Effector memory CD8-positive, alpha-beta T cell (primary cell): ENCODE results near the gene HOXB2.
A peak's percentile ranks its signal among the peaks of the same experiment; 100 is the strongest.

Experiments
- ATAC-seq: fragments of 150-1000 bp; cut with Tn5 transposase; replicated peaks from 2 replicates; pipeline ENCODE4 v1.10.0; 2021; ENCODE audit warnings: mild to moderate bottlenecking, moderate library complexity
- DNase-seq, 3 experiments: peaks; one replicate each; pipeline ENCODE4 v3.0.0; 2021
- H3K27ac Mint-ChIP-seq, 2 donors: one replicate each; pipeline ENCODE4 v1.8.0; 2022; ENCODE audit warnings: mild to moderate bottlenecking in 2 of 2, mixed read lengths in 2 of 2, moderate library complexity in 2 of 2
- H3K27me3 Mint-ChIP-seq, 2 donors: one replicate each; pipeline ENCODE4 v1.8.0; 2022; ENCODE audit warnings: mixed read lengths in 2 of 2
- H3K36me3 Mint-ChIP-seq: one replicate; pipeline ENCODE4 v1.8.0; 2022; ENCODE audit warnings: mild to moderate bottlenecking, moderate library complexity, mixed read lengths; ENCODE audit not compliant: insufficient read depth
- H3K4me1 Mint-ChIP-seq, 2 donors: one replicate each; pipeline ENCODE4 v1.8.0; 2022; ENCODE audit warnings: low read depth in 2 of 2, mixed read lengths in 2 of 2
- H3K4me3 Mint-ChIP-seq, 2 donors: one replicate each; pipeline ENCODE4 v1.8.0; 2022; ENCODE audit warnings: mild to moderate bottlenecking in 2 of 2, mixed read lengths in 2 of 2, moderate library complexity in 2 of 2
- H3K9me3 Mint-ChIP-seq, 2 donors: one replicate each; pipeline ENCODE4 v1.8.0; 2022; ENCODE audit warnings: mixed read lengths in 2 of 2

Gene HOXB2

DNA sequence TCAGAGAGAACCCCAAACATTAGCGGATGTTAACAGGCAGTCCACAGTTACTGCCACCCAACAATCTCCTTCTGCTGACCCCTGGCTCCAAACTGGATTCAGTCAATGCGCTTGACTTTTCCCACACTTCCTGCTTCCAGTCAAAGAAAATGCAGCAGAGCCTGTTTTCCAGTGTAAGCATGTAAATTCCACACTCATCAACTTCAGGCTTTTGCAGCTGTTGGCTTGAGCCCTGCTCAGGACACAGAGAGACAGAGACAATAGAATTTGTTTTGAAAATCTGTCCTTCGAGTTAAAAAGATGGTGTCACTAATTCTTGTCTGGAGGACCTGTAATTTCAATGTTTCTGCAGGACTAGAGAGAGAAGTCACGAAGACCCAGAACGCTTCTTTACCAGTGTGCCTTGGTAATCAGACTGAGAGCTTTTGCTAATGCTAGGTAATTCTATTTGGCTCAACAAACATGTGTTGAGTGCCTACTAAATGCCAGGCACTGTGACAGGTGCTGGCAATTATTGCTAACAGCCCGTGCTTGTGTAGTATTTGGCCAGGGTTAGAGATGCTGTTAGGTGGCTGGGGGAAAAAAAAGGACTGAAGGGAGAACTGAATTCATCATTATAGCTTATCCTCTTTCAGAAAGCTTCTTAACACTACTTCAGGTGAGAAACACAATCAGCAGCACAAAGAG, 46.6 kb downstream of the HOXB2 start:
- ATAC-seq (no peak), DNase-seq (no peak)
- Mint-ChIP-seq H3K9me3 (no peaks in the 10 kb centered on the region), H3K27me3 (peaks cover 0 to 33% of the 10 kb centered on the region in 2 donors), H3K36me3 (no peaks in the 10 kb centered on the region), H3K4me1 (no peaks in the 10 kb centered on the region), H3K27ac (no peak overlapping the region), H3K4me3 (no peak overlapping the region)

DNA sequence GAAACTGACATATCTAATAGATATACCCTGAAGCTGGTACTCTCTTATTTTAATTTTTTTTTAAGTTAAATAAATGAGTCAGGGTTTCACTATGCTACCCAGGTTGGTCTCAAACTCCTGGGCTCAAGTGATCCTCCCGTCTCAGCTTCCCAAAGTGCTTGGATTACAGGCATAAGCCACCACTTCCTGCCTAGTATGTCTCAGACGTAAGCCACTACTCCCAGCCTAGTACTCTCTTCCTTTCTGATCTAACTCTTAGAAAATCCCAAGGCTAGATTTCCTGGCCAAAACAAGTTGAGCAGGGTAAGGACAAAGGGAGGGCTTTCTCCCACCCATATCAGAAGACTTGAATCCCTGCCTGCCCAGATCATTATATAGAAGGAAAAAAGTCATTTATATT, 47.8 kb downstream of the HOXB2 start:
- no peak overlapping the region for H3K4me3 Mint-ChIP-seq
- ATAC-seq (no peak), DNase-seq (no peak)
- H3K27ac Mint-ChIP-seq: no peak overlapping the region
- H3K36me3 Mint-ChIP-seq: no peaks in the 10 kb centered on the region
- peaks cover 0 to 2% of the 10 kb centered on the region in 2 donors for H3K4me1 Mint-ChIP-seq
- H3K9me3 Mint-ChIP-seq: no peaks in the 10 kb centered on the region
- peaks cover 0 to 33% of the 10 kb centered on the region in 2 donors for H3K27me3 Mint-ChIP-seq

DNA sequence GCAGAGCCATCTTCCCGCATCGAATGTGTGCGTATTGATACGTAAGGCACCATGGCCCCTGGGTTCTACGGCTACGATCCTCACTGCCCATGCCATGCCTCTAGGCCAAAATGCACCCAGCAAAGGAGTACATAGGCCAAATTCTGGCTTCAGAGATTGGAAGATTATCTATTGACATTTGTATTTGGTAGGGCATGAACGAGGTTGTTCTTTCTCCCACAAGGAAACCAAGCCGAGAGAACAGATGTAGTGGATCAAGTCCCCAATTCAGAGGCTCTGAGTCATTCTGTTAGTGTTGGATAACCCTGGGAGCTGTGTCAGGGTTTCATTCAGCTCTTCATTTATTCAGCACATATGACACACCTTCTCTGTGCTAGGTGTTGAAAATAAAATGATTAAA, 50.6 kb downstream of the HOXB2 start:
- no peaks in the 10 kb centered on the region for H3K36me3 Mint-ChIP-seq
- H3K27ac Mint-ChIP-seq: peak overlapping the region in 1 of 2 donors; percentile 61
- no peak for ATAC-seq
- peak overlapping the region in 1 of 2 donors; percentile 31 for H3K4me3 Mint-ChIP-seq
- H3K27me3 Mint-ChIP-seq: peaks cover 0 to 24% of the 10 kb centered on the region in 2 donors
- DNase-seq: no peak
- peaks cover 0 to 2% of the 10 kb centered on the region in 2 donors for H3K4me1 Mint-ChIP-seq
- no peaks in the 10 kb centered on the region for H3K9me3 Mint-ChIP-seq
